GM12878 (cell line): Measurements from ENCODE around the gene MYOD1. TPM values are rescaled to one million over a fixed set of nuclear protein-coding genes. Genes with fewer than 3 reads are reported as not detected.

Experiments used
- ATAC-seq: fragments of 200-7000 bp; cut with Tn5 transposase; 3 replicates; pipeline ENCODE4 v1.9.1; 2020; ENCODE audit warnings: mild to moderate bottlenecking, moderate library complexity
- BruUV-seq: library from RNA; stranded (reverse); fragments of 400-500 nt; replicated peaks from 2 replicates; lab custom pipeline; 2021; lab: Mats Ljungman, UMichigan
- CTCF ChIA-PET: fragments of 300-600 bp; sonication (Branson Sonifier 250); formaldehyde crosslinking; extraction: SDS; loops from one replicate; lab custom pipeline; 2021; ENCODE audit warnings: inconsistent platforms; lab: Yijun Ruan, JAX
- POLR2A ChIA-PET: fragments of 350-600 bp; formaldehyde crosslinking; extraction: SDS; loops from one replicate; lab custom pipeline; 2021; ENCODE audit warnings: inconsistent platforms; lab: Charles Lee
- RAD21 ChIA-PET: fragments of 300-600 bp; sonication (Branson Sonifier 250); formaldehyde crosslinking; loops from one replicate; lab custom pipeline; 2023; ENCODE audit warnings: antibody characterized with exemption; ENCODE audit not compliant: unreplicated experiment; lab: Charles Lee
- SMC1A ChIA-PET: fragments of 300-600 bp; sonication (Branson Sonifier 250); formaldehyde crosslinking; loops from one replicate; lab custom pipeline; 2023; ENCODE audit not compliant: unreplicated experiment, uncharacterized antibody; lab: Charles Lee
- DNase-seq: peaks from one replicate; pipeline ENCODE4 v3.0.0-alpha.2; 2011; ENCODE audit warnings: low read depth, low spot score
- FAIRE-seq: peaks from 3 replicates; lab custom pipeline; 2011; peaks lifted over from hg19 to GRCh38; lab: Jason Lieb, UNC
- H2AFZ ChIP-seq: 2 replicates; pipeline ENCODE4 v1.6.0; 2011; ENCODE audit warnings: low read depth, low read length, control low read depth; ENCODE audit not compliant: control insufficient read depth
- H3K27ac ChIP-seq: 2 replicates; pipeline ENCODE4 v1.5.1; 2011; ENCODE audit warnings: control low read depth; ENCODE audit not compliant: control insufficient read depth, insufficient read depth
- H3K27me3 ChIP-seq, 2 experiments: replicated peaks in 1 of 2; 2 replicates each; pipeline versions ENCODE4 v1.6.0 to v1.6.1; 2011; ENCODE audit warnings: low read length in 1 of 2; ENCODE audit not compliant: control insufficient read depth in 2 of 2, insufficient read depth in 2 of 2
- H3K36me3 ChIP-seq, 2 experiments: 2 replicates each; pipeline ENCODE4 v1.5.1; 2011; ENCODE audit warnings: low read length in 1 of 2; ENCODE audit not compliant: control insufficient read depth in 2 of 2, insufficient read depth in 2 of 2
- H3K4me1 ChIP-seq: 2 replicates; pipeline ENCODE4 v1.6.1; 2011; ENCODE audit warnings: mild to moderate bottlenecking, low read length, moderate library complexity, mixed read lengths; ENCODE audit not compliant: control insufficient read depth, insufficient read depth
- H3K4me2 ChIP-seq: 2 replicates; pipeline ENCODE4 v1.6.0; 2011; ENCODE audit warnings: control low read depth; ENCODE audit not compliant: control insufficient read depth, insufficient read depth
- H3K4me3 ChIP-seq: fragments of 200-600 bp; sonication (generic); 2 replicates; pipeline ENCODE4 v1.5.1; 2016
- H3K79me2 ChIP-seq: 2 replicates; pipeline ENCODE4 v1.6.0; 2011; ENCODE audit warnings: low read length; ENCODE audit not compliant: control insufficient read depth, insufficient read depth
- H3K9ac ChIP-seq: 2 replicates; pipeline ENCODE4 v1.8.0; 2011; ENCODE audit warnings: low read length, control low read depth, mixed read lengths; ENCODE audit not compliant: control insufficient read depth, insufficient read depth
- H3K9me3 ChIP-seq: replicated peaks from 3 replicates; pipeline ENCODE4 v1.5.1; 2011; ENCODE audit warnings: mild to moderate bottlenecking, low read length; ENCODE audit not compliant: control insufficient read depth, insufficient read depth
- H4K20me1 ChIP-seq: 2 replicates; pipeline ENCODE4 v1.6.0; 2011; ENCODE audit not compliant: control insufficient read depth, insufficient read depth
- CEBPZ ChIP-seq: fragments of 150-350 bp; IDR thresholded peaks from 2 replicates; pipeline ENCODE4 v1.6.1; 2016; ENCODE audit warnings: low read depth, low read length
- E4F1 ChIP-seq: fragments of 450-650 bp; IDR thresholded peaks from 2 replicates; pipeline ENCODE4 v1.6.1; 2018; ENCODE audit warnings: borderline replicate concordance, mild to moderate bottlenecking; ENCODE audit not compliant: partially characterized antibody
- EP300 ChIP-seq, 2 experiments: fragments of 150-350 bp in 1 of 2; IDR thresholded peaks; 2 replicates each; pipeline ENCODE4 v1.6.1; 2011 to 2012; ENCODE audit warnings: low read depth in 2 of 2, low read length in 2 of 2, borderline replicate concordance in 1 of 2, improper control_type of control experiment in 1 of 2, inconsistent platforms in 1 of 2; ENCODE audit not compliant: control insufficient read depth in 1 of 2
- GATAD2B ChIP-seq: fragments of 450-650 bp; conservative IDR thresholded peaks from 2 replicates; pipeline ENCODE4 v1.6.1; 2017; ENCODE audit warnings: low read depth, mild to moderate bottlenecking, moderate library complexity
- NR2C2 ChIP-seq: IDR thresholded peaks from 2 replicates; pipeline ENCODE4 v1.6.1; 2011; ENCODE audit warnings: borderline replicate concordance, low read depth; ENCODE audit not compliant: control insufficient read depth, insufficient read length
- RB1 ChIP-seq: fragments of 450-650 bp; formaldehyde crosslinking; IDR thresholded peaks from 2 replicates; pipeline ENCODE4 v1.6.1; 2017; ENCODE audit warnings: mild to moderate bottlenecking, borderline replicate concordance
- RCOR1 ChIP-seq: conservative IDR thresholded peaks from 2 replicates; pipeline ENCODE4 v1.6.1; 2012; ENCODE audit warnings: low read depth, low read length, improper control_type of control experiment
- REST ChIP-seq: IDR thresholded peaks from 2 replicates; pipeline ENCODE4 v1.6.1; 2012; ENCODE audit warnings: mild to moderate bottlenecking, low read depth, low read length
- ZNF687 ChIP-seq: fragments of 450-650 bp; IDR thresholded peaks from 2 replicates; pipeline ENCODE4 v1.6.1; 2017; ENCODE audit warnings: mild to moderate bottlenecking, moderate library complexity
- WGBS: methylation state at CpG from one replicate; pipeline ENCODE4 v1.1.6; 2016; ENCODE audit warnings: low lambda C conversion rate; ENCODE audit not compliant: insufficient replicate concordance, insufficient coverage; ENCODE audit errors: missing lambda C conversion rate; 5-methylcytosine and 5-hydroxymethylcytosine counted together
- in situ Hi-C: fragments of 300-500 bp; cut with MboI; formaldehyde crosslinking; loops from 9 replicates; pipeline ENCODE4 v1.14.3; 2018; ENCODE audit warnings: mixed read lengths
- intact Hi-C: fragments of 100-400 bp; cut with micrococcal nuclease; formaldehyde crosslinking; loops from one replicate; pipeline ENCODE4 v1.14.2; 2022; ENCODE audit not compliant: unreplicated experiment
- polyA plus RNA-seq, 11 experiments: library from polyadenylated mRNA; depleted of rRNA in 4 of 11; unstranded in 6 of 11; stranded (reverse) in 5 of 11; fragments of >200 nt; fragmentation: Nextera tagmentation in 4 of 11; fragmentation: Illumina TruSeq in 1 of 11; extraction: Ambion mirVana in 4 of 11; extraction: Trizol in 1 of 11; gene quantifications; 1 replicate in 1 of 11; 2 replicates in 10 of 11; pipeline versions ENCODE4 v1.2.1 to v1.2.3, GENCODE V29; 2011 to 2016; ENCODE audit warnings: inconsistent platforms in 2 of 11, missing spikeins in 2 of 11, low read depth in 1 of 11
- total RNA-seq, 4 experiments: library from RNA; depleted of rRNA in 3 of 4; stranded (reverse); fragments of >200 nt in 3 of 4; fragmentation: Illumina TruSeq in 1 of 4; extraction: Trizol in 1 of 4; gene quantifications; 2 replicates each; pipeline versions ENCODE4 v1.2.1 to v1.2.3, GENCODE V29; 2013 to 2021

MYOD1 gene
- total and polyA plus RNA-seq, 10 of the 15 experiments (the other 5 are each of a cell fraction or from before 2014, with no cell fraction given), result not detected

- Histone ChIP-seq H2AFZ (no peak overlapping the region), H3K4me1 (no peaks in the 10 kb centered on the region), H3K4me2 (no peak overlapping the region), H3K27me3 (peaks cover 2 to 5% of the 10 kb centered on the region in 2 experiments; a peak in 3 of 4 replicates), H4K20me1 (no peaks in the 10 kb centered on the region), H3K4me3 (no peak overlapping the region), H3K9ac (no peak overlapping the region), H3K27ac (no peak overlapping the region), H3K36me3 (no peaks in the 10 kb centered on the region), H3K9me3 (no peaks in the 10 kb centered on the region), H3K79me2 (no peaks in the 10 kb centered on the region)
- BruUV-seq, result no TSS peak
- ChIA-PET POLR2A (no interaction called here), CTCF (no interaction called here), SMC1A (interaction anchor here (1.0 kb wide), 1 partner anchor 15 kb away, joined by 4 read pairs; no protein-coding TSS in a partner anchor), RAD21 (no interaction called here)
- ATAC-seq (no peak), DNase-seq (no peak), FAIRE-seq (no peak)
- intact Hi-C loops (no loop called here), in situ Hi-C loops (no loop called here)
- 27% methylated on average over 4 of the region's 4 CpGs for WGBS
- no peak for TF ChIP-seq RB1
- no peak for TF ChIP-seq GATAD2B
- no peak for TF ChIP-seq ZNF687
- no peak for TF ChIP-seq RCOR1
- no peak for TF ChIP-seq REST
- no peak for TF ChIP-seq E4F1
- TF ChIP-seq CEBPZ, result no peak
- TF ChIP-seq NR2C2, result no peak
- no peak for TF ChIP-seq EP300 (IDR thresholded peaks at IDR 0.05; ENCODE audit: borderline replicate concordance in 1 of 2, control insufficient read depth in 1 of 2, low read depth in 2 of 2, low read length in 2 of 2)
These were observed 4.5 kb upstream of the MYOD1 start for GRCh38 chr11:17714870-17715269.
